ENCODE results near the gene INSYN1.
"Not testable (repeated sequence)": the region's sequence is repeated elsewhere in the genome, so short reads cannot be mapped to it uniquely, and the experiment has no call there.

Gene INSYN1

GRCh38 chr15:73711526-73711925, 41.6 kb downstream of the INSYN1 start:
- TF ChIP-seq, protein P1, sequence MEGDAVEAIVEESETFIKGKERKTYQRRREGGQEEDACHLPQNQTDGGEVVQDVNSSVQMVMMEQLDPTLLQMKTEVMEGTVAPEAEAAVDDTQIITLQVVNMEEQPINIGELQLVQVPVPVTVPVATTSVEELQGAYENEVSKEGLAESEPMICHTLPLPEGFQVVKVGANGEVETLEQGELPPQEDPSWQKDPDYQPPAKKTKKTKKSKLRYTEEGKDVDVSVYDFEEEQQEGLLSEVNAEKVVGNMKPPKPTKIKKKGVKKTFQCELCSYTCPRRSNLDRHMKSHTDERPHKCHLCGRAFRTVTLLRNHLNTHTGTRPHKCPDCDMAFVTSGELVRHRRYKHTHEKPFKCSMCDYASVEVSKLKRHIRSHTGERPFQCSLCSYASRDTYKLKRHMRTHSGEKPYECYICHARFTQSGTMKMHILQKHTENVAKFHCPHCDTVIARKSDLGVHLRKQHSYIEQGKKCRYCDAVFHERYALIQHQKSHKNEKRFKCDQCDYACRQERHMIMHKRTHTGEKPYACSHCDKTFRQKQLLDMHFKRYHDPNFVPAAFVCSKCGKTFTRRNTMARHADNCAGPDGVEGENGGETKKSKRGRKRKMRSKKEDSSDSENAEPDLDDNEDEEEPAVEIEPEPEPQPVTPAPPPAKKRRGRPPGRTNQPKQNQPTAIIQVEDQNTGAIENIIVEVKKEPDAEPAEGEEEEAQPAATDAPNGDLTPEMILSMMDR (IDR thresholded peaks at IDR 0.05; ENCODE audit: control extremely low read depth, extremely low read depth, low read depth, missing control alignments), result no peak
- DNase-seq (ENCODE audit: extremely low spot score), result no peak
- ChIA-PET CTCF (interaction anchor here (0.9 kb wide), 1 partner anchor 12 kb away, joined by 3 read pairs; no protein-coding TSS in a partner anchor), POLR2A (interaction anchor here (0.5 kb wide), 1 partner anchor 1241 kb away, joined by 3 read pairs; no protein-coding TSS in a partner anchor)

GRCh38 chr15:73710321-73710720, 42.8 kb downstream of the INSYN1 start:
- DNase-seq (ENCODE audit: extremely low spot score), result no peak
- TF ChIP-seq, protein P1 (IDR thresholded peaks at IDR 0.05; ENCODE audit: control extremely low read depth, extremely low read depth, low read depth, missing control alignments), result no peak
- POLR2A ChIA-PET, result no interaction called here
- CTCF ChIA-PET, result no interaction called here

DNA sequence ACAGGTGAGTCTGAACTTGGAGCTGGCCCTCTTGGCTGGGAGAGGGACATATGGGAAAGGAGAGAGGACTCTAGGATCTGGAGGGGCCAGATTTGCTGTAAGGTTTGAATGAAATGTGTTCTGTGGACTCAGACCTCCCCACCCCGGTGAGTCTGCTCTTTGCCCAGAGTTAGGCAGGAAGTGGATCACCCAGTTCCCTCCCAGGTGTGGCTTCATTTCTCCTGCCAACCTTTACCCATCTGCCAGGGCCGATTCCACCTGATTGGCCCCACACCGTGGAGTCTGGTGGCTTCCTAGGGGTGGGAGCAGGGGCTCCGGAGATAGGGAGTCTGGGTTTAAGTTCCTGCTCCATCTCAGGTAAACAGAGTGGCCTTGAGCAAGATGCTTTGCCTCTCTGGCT, 43.5 kb downstream of the INSYN1 start:
- TF ChIP-seq, protein P1 (IDR thresholded peaks at IDR 0.05; ENCODE audit: control extremely low read depth, extremely low read depth, low read depth, missing control alignments), result no peak
- CTCF ChIA-PET, result no interaction called here
- POLR2A ChIA-PET, result no interaction called here
- no peak for DNase-seq (ENCODE audit: extremely low spot score)

DNA sequence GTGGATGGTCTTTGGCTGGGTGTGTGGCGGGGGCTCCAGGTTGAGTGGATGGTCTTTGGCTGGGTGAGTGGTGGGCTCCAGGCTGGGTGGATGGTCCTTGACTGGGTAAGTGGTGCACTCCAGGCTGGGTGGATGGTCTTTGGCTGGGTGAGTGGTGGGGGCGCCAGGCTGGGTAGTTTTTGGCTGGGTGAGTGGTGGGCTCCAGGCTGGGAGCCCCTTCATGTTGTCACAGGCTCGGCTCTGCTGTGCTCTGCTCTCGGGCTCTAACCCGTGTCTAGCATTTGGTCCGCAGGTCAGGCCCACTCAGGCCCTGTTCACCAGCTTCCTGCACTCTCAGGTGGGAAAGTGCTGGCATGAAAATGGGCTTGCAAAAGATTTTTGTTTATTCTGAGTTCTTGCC, 43.9 kb downstream of the INSYN1 start:
- DNase-seq (ENCODE audit: extremely low spot score), result no peak
- ChIA-PET POLR2A (no interaction called here), CTCF (no interaction called here)
- TF ChIP-seq, protein P1 (IDR thresholded peaks at IDR 0.05; ENCODE audit: control extremely low read depth, extremely low read depth, low read depth, missing control alignments), result no peak

GRCh38 chr15:73708691-73709090, 44.5 kb downstream of the INSYN1 start:
- ChIA-PET CTCF (interaction anchor here (1.5 to 18.3 kb wide), 2 partner anchors 9 to 26 kb away, joined by 8 to 392 read pairs; partner anchors contain the start of gene CD276), POLR2A (no interaction called here)
- TF ChIP-seq, protein P1 (IDR thresholded peaks at IDR 0.05; ENCODE audit: control extremely low read depth, extremely low read depth, low read depth, missing control alignments), result no peak
- DNase-seq (ENCODE audit: extremely low spot score), result no peak

GRCh38 chr15:73704869-73705645, 48.1 kb downstream of the INSYN1 start:
- ChIA-PET POLR2A (no interaction called here), CTCF (interaction anchor here (0.5 to 18.3 kb wide), 33 partner anchors 9 to 470 kb away, joined by 3 to 392 read pairs (median 4); partner anchors contain the start of genes CD276 and NPTN)
- TF ChIP-seq, protein P1 (IDR thresholded peaks at IDR 0.05; ENCODE audit: control extremely low read depth, extremely low read depth, low read depth, missing control alignments), result peak; percentile 81
- peak; percentile 80 for DNase-seq (ENCODE audit: extremely low spot score)

DNA sequence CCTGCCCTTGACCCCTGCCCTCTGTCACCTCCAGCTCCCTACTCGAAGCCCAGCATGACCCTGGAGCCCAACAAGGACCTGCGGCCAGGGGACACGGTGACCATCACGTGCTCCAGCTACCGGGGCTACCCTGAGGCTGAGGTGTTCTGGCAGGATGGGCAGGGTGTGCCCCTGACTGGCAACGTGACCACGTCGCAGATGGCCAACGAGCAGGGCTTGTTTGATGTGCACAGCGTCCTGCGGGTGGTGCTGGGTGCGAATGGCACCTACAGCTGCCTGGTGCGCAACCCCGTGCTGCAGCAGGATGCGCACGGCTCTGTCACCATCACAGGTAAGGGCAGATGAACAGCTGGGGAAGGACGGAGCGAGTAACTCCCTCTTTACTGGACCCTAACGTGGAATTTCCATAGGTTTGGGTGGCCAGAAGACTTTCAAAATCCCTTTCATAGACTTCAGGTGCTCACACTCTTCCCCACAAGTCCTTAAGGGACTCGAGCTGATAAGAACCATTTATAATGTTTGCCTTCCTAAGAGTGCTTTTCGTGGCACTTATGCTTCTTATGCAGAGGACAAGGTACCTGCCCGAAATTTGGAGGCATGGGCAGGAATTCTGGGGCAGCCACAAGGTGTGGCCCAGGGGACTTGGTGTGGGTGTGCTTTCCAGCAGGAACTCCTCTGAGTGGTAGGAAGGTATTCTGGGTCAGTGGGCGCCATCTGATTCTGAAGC, 48.8 kb downstream of the INSYN1 start:
- CTCF ChIA-PET, result interaction anchor here (0.7 to 18.3 kb wide), 22 partner anchors 8 to 469 kb away, joined by 3 to 392 read pairs (median 5); partner anchors contain the start of genes CD276 and NPTN
- POLR2A ChIA-PET, result not testable (repeated sequence)

DNA sequence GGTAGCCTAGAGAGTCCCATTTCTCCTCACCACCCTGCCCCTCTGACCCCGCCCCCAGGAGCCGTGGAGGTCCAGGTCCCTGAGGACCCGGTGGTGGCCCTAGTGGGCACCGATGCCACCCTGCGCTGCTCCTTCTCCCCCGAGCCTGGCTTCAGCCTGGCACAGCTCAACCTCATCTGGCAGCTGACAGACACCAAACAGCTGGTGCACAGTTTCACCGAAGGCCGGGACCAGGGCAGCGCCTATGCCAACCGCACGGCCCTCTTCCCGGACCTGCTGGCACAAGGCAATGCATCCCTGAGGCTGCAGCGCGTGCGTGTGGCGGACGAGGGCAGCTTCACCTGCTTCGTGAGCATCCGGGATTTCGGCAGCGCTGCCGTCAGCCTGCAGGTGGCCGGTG, 49.5 kb downstream of the INSYN1 start:
- CTCF ChIA-PET, result interaction anchor here (1.0 to 18.3 kb wide), 4 partner anchors 10 to 68 kb away, joined by 4 to 392 read pairs (median 24); partner anchors contain the start of genes CD276 and NPTN
- POLR2A ChIA-PET; DNase-seq (ENCODE audit: extremely low spot score): not testable (repeated sequence)

More for the DNA sequence above, 48.8 kb downstream of the INSYN1 start:
- DNase-seq (ENCODE audit: extremely low spot score), result not testable (repeated sequence)

- CTCF ChIA-PET, result interaction anchor here (1.0 to 18.3 kb wide), 3 partner anchors 20 to 66 kb away, joined by 4 to 392 read pairs (median 38); partner anchors contain the start of gene CD276
- POLR2A ChIA-PET; DNase-seq (ENCODE audit: extremely low spot score): not testable (repeated sequence)
Measured at GRCh38 chr15:73702311-73703239, 50.6 kb downstream of the INSYN1 start.

Measured in GM10248 (cell line).